HG03097 (cell line): ENCODE data around the gene ZFP90.
A peak's percentile ranks its signal among the peaks of the same experiment; 100 is the strongest.
"Not testable (repeated sequence)": the region's sequence is repeated elsewhere in the genome, so short reads cannot be mapped to it uniquely, and the experiment has no call there.

Experiments used
- ATAC-seq: cut with Tn5 transposase; IDR thresholded peaks from one replicate; pipeline ENCODE4 v1.9.1; 2021; ENCODE audit not compliant: unreplicated experiment, low FRiP score

Gene ZFP90

DNA sequence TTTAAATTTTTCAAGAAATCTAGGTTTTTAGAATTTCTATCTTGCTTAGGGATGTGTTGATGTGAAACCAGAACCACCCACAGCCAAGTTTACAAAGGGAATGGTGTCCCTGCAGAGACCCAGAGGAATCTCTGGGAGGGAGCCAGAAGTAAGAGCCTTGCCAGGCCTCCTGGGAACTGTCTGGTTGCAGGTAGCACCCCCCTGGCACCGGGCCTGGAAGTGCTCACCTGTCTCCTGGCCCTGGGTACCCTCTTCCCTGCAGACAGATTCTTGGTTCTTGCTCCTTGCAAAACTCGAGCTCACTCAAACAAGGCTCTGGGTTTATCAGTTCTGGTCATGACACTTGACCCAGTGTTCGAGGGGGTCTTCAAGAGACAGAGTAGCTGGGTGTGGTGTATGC is 24.6 kb upstream of the ZFP90 start:
- ATAC-seq = no peak

DNA sequence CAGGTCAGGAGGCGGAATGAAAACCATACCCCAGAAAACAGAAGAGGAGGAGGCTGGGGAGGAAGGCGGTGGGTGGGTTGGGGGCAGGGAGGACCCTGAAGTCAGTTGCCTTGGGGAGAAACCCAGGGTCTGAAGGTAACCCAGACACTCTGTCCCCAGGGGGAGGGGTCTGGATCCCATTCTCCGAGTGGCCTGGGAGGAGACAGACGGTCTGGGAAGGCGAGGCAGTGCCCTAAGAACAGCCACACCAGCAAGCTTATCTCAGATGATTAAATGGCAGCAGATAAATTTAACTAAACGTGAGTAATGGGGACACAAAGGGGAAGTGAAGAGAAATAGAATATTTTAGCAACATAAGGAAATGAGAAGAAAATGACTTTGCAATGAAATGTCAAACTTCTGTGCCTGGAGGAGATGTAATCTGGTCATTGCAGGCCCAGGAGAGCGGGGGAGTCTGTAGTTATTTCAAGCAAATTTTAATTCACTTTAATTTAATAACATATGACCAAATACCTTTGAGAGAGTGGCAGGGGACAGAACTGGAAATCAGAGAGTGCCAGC is 21.4 kb upstream of the ZFP90 start:
- no peak for ATAC-seq

- ATAC-seq = no peak
Observed at GRCh38 chr16:68519225-68519745, 19.8 kb upstream of the ZFP90 start.

DNA sequence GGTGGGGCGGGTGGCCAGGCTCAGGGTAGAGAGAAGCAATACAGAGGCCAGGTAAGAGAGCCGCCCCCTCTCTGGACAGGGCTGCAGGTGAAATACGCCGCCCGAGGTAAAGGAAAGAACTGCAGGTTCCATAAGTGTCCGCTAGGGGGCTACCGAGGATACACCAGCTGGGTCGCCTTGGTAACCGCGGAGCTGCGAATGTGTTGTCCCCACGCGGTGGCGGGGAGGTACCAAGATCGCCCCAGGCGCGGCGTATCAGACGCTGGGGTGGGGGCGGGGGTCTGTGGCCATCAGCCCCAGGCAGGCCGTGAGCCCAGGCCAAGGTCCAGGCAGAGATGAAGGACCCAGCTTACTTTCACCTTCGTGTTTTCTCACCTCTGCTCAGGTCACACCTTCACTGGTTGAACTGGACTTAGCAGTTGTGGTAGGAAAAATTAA is 18.4 kb upstream of the ZFP90 start:
- peak; percentile 73 for ATAC-seq

DNA sequence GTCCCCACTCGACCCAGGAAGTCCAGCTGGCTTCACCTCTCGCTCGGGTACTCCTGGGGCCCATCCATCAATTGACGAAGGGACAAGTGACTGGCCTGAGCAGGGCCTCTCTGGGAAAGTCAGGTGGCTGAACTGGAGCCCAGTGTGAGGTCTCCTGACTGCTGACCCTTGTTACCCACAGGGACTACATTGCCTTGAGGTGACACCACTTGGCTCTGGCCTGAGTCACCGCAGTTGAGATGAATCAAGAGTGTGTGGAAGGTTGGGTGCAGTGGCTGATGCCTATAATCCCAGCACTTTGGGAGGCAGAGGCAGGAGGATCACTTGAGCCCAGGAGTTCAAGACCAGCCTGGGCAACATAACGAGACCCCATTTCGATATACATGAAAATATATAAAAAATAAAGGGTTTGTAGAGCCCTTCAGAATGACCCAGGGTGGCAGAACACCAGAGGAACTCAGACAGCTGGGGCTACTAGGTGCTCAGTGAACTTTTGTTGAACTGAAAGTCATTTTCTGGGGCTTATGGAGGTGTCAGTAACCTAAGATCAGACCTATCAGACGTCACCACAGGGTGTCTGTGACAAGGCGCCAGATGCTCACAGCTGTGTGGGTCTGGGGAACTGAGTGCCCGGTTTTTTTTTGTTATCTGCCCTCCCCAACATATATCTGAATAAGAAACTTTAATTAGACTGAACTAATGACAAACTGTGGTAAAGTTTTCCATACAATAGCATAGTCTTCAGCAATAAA is 14.8 kb upstream of the ZFP90 start:
- ATAC-seq = no peak

GRCh38 chr16:68526143-68526781 is 12.8 kb upstream of the ZFP90 start:
- ATAC-seq = no peak

DNA sequence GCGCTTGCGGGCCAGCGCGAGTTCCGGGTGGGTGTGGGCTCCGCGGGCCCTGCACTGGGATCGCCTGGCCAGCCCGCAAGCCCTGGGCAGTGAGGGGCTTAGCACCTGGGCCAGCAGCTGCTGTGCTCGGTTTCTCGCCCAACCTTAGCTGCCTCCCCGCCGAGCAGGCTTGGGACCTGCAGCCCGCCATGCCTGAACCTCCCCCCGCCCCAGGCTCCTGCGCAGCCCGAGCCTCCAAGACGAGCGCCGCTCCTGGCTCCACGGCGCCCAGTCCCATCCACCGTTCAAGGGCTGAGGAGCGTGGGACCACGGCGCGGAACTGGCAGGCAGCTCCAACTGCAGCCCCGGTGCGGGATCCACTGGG is 12.3 kb upstream of the ZFP90 start:
- no peak for ATAC-seq

DNA sequence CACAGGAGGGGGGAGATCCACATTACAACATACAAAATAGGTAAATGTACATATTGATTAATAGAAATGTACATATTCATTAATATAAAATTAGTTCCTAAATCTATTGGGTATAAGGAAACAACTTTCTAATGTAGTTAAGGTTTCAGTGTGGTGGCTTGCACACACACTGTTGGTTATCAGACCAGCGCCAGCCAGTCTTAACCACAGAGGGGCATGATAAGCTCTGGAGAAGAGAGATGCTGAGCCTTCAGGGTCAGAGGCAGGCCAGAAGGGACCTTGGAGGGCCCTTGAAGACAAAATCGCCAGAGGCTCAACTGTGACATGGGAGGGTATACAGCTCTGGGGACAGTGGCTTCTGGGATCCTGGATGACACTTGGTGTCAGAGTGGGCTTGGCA is 10.9 kb upstream of the ZFP90 start:
- ATAC-seq = no peak

GRCh38 chr16:68528686-68529379 is 10.3 kb upstream of the ZFP90 start:
- ATAC-seq = peak; percentile 80

- no peak for ATAC-seq
Observed at GRCh38 chr16:68529608-68529930, 9.5 kb upstream of the ZFP90 start.

DNA sequence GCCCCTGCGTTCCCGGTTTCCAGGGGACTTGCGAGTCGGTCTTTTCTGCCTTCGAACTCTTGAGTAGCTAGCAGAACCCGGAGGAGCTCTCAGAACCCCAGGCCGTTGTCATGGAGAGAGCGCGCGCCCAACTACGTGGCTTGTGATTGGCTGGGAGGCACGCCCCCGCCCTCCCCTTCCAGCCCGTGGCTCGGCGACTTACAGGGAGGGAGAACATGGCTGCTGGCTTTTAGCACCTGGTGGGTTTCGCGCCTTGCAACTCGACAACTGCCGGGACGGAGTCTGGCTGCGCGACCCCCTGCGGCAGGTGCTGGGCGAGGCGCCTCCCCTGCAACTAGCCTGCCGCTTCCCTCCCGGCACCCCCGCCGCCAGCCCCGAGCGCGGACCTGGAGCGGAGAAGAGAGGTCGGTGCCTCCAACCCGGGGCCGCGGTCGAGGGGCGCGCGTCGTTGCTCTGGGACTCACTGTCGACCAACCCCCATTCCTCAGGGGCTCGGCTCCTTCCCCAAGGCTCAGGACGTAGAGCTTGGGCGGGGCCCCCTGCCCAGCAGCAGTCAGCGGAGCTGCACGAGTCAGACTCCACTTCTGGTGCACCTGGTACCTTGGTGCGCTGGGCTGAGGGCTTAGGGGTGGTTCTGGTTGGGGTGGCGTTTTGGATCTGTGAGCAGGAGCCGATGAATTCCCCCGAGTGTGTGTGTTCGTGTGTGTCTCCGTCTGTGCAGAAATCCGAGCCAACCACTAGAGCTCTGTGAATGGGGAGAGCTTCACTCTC is 9.0 kb upstream of the ZFP90 start:
- ATAC-seq = no peak

- no peak for ATAC-seq
Observed at GRCh38 chr16:68533937-68534336, 5.2 kb upstream of the ZFP90 start.

DNA sequence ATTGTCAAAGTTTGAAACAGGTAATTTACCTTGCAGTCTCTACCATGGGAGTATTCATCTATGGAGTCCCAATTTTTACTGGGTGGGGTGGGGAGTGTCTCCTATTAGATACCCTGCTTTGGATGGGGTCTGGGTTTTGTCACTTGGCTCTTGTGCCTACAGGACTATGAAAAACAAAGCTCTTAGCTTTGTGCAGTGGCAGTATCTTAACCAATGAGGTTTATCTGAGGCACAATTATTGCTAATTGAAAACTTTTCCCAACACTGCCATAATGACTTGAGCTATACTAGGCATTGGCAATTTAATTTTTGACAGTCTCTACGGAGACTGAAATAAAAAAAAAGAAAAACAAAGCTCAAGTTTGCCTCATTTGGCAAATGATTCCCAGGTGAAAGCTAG is 3.8 kb upstream of the ZFP90 start:
- ATAC-seq = no peak

- peak; percentile 20 for ATAC-seq
Observed at GRCh38 chr16:68539711-68540239, 684 bp downstream of the ZFP90 start.

GRCh38 chr16:68548947-68549346 is 9.9 kb downstream of the ZFP90 start:
- no peak for ATAC-seq

GRCh38 chr16:68553186-68553585 is 14.1 kb downstream of the ZFP90 start:
- no peak for ATAC-seq

- ATAC-seq = not testable (repeated sequence)
Observed at GRCh38 chr16:68560341-68560740, 21.2 kb downstream of the ZFP90 start.

- no peak for ATAC-seq
Observed at GRCh38 chr16:68563631-68564381, 24.7 kb downstream of the ZFP90 start.

- ATAC-seq = no peak
Observed at GRCh38 chr16:68564382-68564985, 25.4 kb downstream of the ZFP90 start.
